Liver (tissue), 3 donors: ENCODE results near the gene IER5.

Experiments
- ATF3 ChIP-seq: IDR thresholded peaks from 2 replicates; pipeline ENCODE4 v1.6.1; 2016; ENCODE audit warnings: antibody characterized with exemption
- CTCF ChIP-seq: fragments of 150-350 bp; IDR thresholded peaks from 2 replicates; pipeline ENCODE4 v1.5.1; 2017; ENCODE audit warnings: improper control_type of control experiment, low read depth, low read length; ENCODE audit not compliant: missing input control
- MAX ChIP-seq: IDR thresholded peaks from 2 replicates; pipeline ENCODE4 v1.6.1; 2016; ENCODE audit warnings: antibody characterized with exemption
- RAD21 ChIP-seq, 2 donors: IDR thresholded peaks; 2 replicates each; pipeline ENCODE4 v1.6.1; 2016; ENCODE audit warnings: antibody characterized with exemption in 2 of 2, mild to moderate bottlenecking in 2 of 2
- SP1 ChIP-seq: IDR thresholded peaks from 2 replicates; pipeline ENCODE4 v1.6.1; 2018; ENCODE audit warnings: antibody characterized with exemption, mild to moderate bottlenecking
- TAF1 ChIP-seq: conservative IDR thresholded peaks from 2 replicates; pipeline ENCODE4 v1.6.1; 2016; ENCODE audit warnings: antibody characterized with exemption, mild to moderate bottlenecking
- YY1 ChIP-seq: IDR thresholded peaks from 2 replicates; pipeline ENCODE4 v1.6.1; 2016; ENCODE audit warnings: antibody characterized with exemption, mild to moderate bottlenecking
- ZBTB33 ChIP-seq: IDR thresholded peaks from 2 replicates; pipeline ENCODE4 v1.6.1; 2016; ENCODE audit warnings: antibody characterized with exemption
- donor health status: healthy.
- donor health status: healthy.

- TF ChIP-seq MAX (no peak), CTCF (no peak), TAF1 (no peak), RAD21 (IDR thresholded peaks at IDR 0.05) (no peak), ATF3 (no peak), YY1 (no peak), SP1 (no peak), ZBTB33 (no peak)
Observed at GRCh38 chr1:181049378-181049777, 39.1 kb upstream of the IER5 start.
